Karpas-422 (cell line): ENCODE results near the gene RHOT1. TPM values are rescaled to one million over a fixed set of nuclear protein-coding genes. Genes with fewer than 3 reads are reported as not detected.
"Not testable (repeated sequence)": the region's sequence is repeated elsewhere in the genome, so short reads cannot be mapped to it uniquely, and the experiment has no call there.

Experiments
- DNase-seq: peaks from one replicate; pipeline ENCODE4 v3.0.0-alpha.2; 2015
- H2AFZ ChIP-seq: fragments of 200-600 bp; sonication (generic); 2 replicates; pipeline ENCODE4 v1.6.1; 2014; ENCODE audit warnings: antibody characterized with exemption, low read length, mixed read lengths
- H3K27ac ChIP-seq: fragments of 200-600 bp; sonication (generic); 2 replicates; pipeline ENCODE4 v1.5.1; 2014; ENCODE audit warnings: mild to moderate bottlenecking, low read length, moderate library complexity
- H3K27me3 ChIP-seq: fragments of 200-600 bp; sonication (generic); 2 replicates; pipeline ENCODE4 v1.6.1; 2014; ENCODE audit warnings: low read length, mixed read lengths
- H3K36me3 ChIP-seq: fragments of 200-600 bp; sonication (generic); 2 replicates; pipeline ENCODE4 v1.6.1; 2014; ENCODE audit warnings: low read length, mixed read lengths; ENCODE audit not compliant: insufficient read depth
- H3K4me1 ChIP-seq: fragments of 200-600 bp; sonication (generic); 2 replicates; pipeline ENCODE4 v1.6.1; 2014; ENCODE audit warnings: mild to moderate bottlenecking, low read length, mixed read lengths
- H3K4me2 ChIP-seq: fragments of 200-600 bp; sonication (generic); 2 replicates; pipeline ENCODE4 v1.6.1; 2014; ENCODE audit warnings: low read length, low read depth, mild to moderate bottlenecking; ENCODE audit not compliant: poor library complexity, severe bottlenecking
- H3K4me3 ChIP-seq: fragments of 200-600 bp; sonication (generic); 2 replicates; pipeline ENCODE4 v1.5.1; 2014; ENCODE audit warnings: mild to moderate bottlenecking, antibody characterized with exemption, low read length, mixed read lengths
- H3K79me2 ChIP-seq: fragments of 200-600 bp; sonication (generic); 2 replicates; pipeline ENCODE4 v1.6.1; 2014; ENCODE audit warnings: mild to moderate bottlenecking, low read length, mixed read lengths
- H3K9ac ChIP-seq: fragments of 200-600 bp; sonication (generic); 2 replicates; pipeline ENCODE4 v1.6.0; 2014; ENCODE audit warnings: low read length
- H3K9me2 ChIP-seq: fragments of 200-600 bp; sonication (generic), shearing (Covaris generic); replicated peaks from 2 replicates; pipeline ENCODE4 v1.6.0; 2014; ENCODE audit warnings: mild to moderate bottlenecking, low read length, moderate library complexity; ENCODE audit not compliant: insufficient read depth
- H3K9me3 ChIP-seq: fragments of 300-700, 200-600 bp; sonication (generic); 2 replicates; pipeline ENCODE4 v1.6.1; 2014; ENCODE audit warnings: low read length, mixed read lengths
- H4K20me1 ChIP-seq: fragments of 200-600 bp; sonication (generic); 2 replicates; pipeline ENCODE4 v1.6.1; 2014; ENCODE audit warnings: mild to moderate bottlenecking, antibody characterized with exemption, low read length, low read depth; ENCODE audit not compliant: insufficient read depth
- total RNA-seq: library from RNA; depleted of rRNA; stranded (reverse); fragments of >200 nt; shearing (Covaris generic); gene quantifications from 2 replicates; pipeline ENCODE4 v1.2.3, GENCODE V29; 2014; ENCODE audit warnings: low replicate concordance

Gene RHOT1
- total RNA-seq, 1 experiment from 2014 or later = 87.5 TPM

DNA sequence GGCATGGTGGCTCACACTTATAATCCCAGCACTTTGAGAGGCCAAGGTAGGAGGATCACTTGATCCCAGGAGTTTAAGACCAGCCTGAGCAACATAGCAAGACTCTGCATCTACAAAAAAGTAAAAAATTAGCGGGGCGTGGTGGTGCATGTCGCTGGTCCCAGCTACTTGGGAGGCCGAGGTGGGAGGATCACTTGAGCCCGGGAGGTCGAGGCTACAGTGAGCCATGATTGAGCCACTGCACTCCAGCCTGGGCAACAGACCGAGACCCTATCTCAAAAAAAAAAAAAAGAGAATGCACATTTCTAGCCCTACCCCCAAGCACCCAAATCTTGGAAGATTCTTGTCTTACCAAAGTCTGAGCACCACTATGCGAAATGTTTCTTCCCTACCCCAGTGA, 15.6 kb upstream of the RHOT1 start:
- peak overlapping the region; percentile 92 for H2AFZ ChIP-seq
- no peaks in the 10 kb centered on the region for H3K79me2 ChIP-seq
- H3K4me3 ChIP-seq = peak overlapping the region; percentile 79

GRCh38 chr17:32127158-32127897, 15.0 kb upstream of the RHOT1 start:
- H3K9ac ChIP-seq = peak overlapping the region; percentile 77
- H2AFZ ChIP-seq = peak overlapping the region; percentile 92
- H3K9me2 ChIP-seq = no peaks in the 10 kb centered on the region
- H3K27ac ChIP-seq = no peak overlapping the region
- H3K4me3 ChIP-seq = peak overlapping the region; percentile 79
- peak overlapping the region; percentile 73 for H3K4me2 ChIP-seq
- H3K27me3 ChIP-seq = no peaks in the 10 kb centered on the region
- H4K20me1 ChIP-seq = no peaks in the 10 kb centered on the region
- no peaks in the 10 kb centered on the region for H3K9me3 ChIP-seq
- peaks cover 26% of the 10 kb centered on the region for H3K4me1 ChIP-seq
- peak; percentile 88 for DNase-seq
- H3K36me3 ChIP-seq = no peaks in the 10 kb centered on the region
- no peaks in the 10 kb centered on the region for H3K79me2 ChIP-seq

More for the DNA sequence above, 15.6 kb upstream of the RHOT1 start:
- no peaks in the 10 kb centered on the region for H3K9me3 ChIP-seq
- H3K4me2 ChIP-seq = peak overlapping the region; percentile 73
- H3K27me3 ChIP-seq = no peaks in the 10 kb centered on the region
- no peak for DNase-seq
- no peaks in the 10 kb centered on the region for H3K36me3 ChIP-seq
- H3K9me2 ChIP-seq = no peaks in the 10 kb centered on the region
- no peak overlapping the region for H3K27ac ChIP-seq
- H4K20me1 ChIP-seq = no peaks in the 10 kb centered on the region
- peak overlapping the region; percentile 77 for H3K9ac ChIP-seq
- peaks cover 26% of the 10 kb centered on the region for H3K4me1 ChIP-seq

GRCh38 chr17:32128470-32128869, 13.8 kb upstream of the RHOT1 start:
- peak overlapping the region; percentile 77; the same call in 1 of the 2 replicates for H3K9ac ChIP-seq

DNA sequence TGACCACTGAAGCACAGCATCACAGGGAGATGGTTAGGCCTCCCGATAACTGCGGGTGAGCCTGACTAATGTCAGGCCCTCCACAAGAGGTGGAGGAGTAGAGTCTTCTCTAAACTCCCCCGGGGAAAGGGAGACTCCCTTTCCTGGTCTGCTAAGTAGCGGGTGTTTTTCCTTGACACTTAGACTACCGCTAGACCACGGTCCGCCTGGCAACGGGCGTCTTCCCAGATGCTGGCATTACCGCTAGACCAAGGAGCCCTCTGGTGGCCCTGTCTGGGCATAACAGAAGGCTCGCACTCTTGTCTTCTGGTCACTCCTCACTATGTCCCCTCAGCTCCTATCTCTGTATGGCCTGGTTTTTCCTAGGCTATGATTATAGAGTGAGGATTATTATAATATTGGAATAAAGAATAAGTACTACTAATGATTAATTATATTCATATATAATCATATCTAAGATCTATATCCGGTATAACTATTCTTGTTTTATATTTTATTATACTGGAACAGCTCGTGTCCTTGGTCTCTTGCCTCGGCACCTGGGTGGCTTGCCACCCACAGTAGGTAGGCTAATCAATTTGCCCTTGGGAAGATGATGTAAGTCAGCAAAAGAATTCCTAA, 6.7 kb upstream of the RHOT1 start:
- not testable (repeated sequence) for H3K9me3 ChIP-seq, DNase-seq, H2AFZ ChIP-seq, H3K4me2 ChIP-seq, H3K4me3 ChIP-seq, H3K36me3 ChIP-seq, H3K27ac ChIP-seq, H3K9me2 ChIP-seq, H3K9ac ChIP-seq, H3K27me3 ChIP-seq, H3K79me2 ChIP-seq, H4K20me1 ChIP-seq
- H3K4me1 ChIP-seq = peaks cover 10% of the 10 kb centered on the region

More at GRCh38 chr17:32128470-32128869, 13.8 kb upstream of the RHOT1 start:
- H2AFZ ChIP-seq, DNase-seq, H3K79me2 ChIP-seq, H3K27ac ChIP-seq, H3K36me3 ChIP-seq, H3K9me2 ChIP-seq, H3K9me3 ChIP-seq, H4K20me1 ChIP-seq, H3K27me3 ChIP-seq: not testable (repeated sequence)
- Histone ChIP-seq H3K4me1 (peaks cover 26% of the 10 kb centered on the region), H3K4me2 (peak overlapping the region; percentile 73), H3K4me3 (peak overlapping the region; percentile 79)

DNA sequence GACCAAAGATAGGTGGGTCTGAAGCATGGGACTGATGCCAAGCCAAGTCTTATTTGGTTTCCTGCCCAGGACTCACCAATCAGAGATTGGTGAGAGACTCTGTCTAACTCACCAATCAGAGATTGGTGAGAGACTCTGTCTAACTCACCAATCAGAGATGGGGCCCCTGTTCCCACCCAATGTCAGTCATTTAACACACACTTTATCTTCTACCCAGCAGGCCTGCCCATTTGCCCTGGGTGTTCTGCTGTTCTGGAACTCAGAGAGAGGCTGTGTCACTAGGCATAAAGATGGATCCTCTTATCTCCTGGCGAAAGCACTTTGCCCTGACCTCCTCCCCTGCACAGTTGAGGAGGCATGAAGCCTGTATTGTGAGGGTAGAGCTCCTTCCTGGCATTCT, 5.4 kb upstream of the RHOT1 start:
- Histone ChIP-seq H3K36me3 (no peaks in the 10 kb centered on the region), H3K4me2 (no peak overlapping the region), H3K9me3 (no peaks in the 10 kb centered on the region), H2AFZ (no peak overlapping the region), H3K9me2 (no peaks in the 10 kb centered on the region), H3K27me3 (no peaks in the 10 kb centered on the region), H3K27ac (no peak overlapping the region), H3K4me3 (no peak overlapping the region), H3K79me2 (no peaks in the 10 kb centered on the region), H4K20me1 (no peaks in the 10 kb centered on the region), H3K9ac (no peak overlapping the region), H3K4me1 (peaks cover 14% of the 10 kb centered on the region)
- peak; percentile 72 for DNase-seq

DNA sequence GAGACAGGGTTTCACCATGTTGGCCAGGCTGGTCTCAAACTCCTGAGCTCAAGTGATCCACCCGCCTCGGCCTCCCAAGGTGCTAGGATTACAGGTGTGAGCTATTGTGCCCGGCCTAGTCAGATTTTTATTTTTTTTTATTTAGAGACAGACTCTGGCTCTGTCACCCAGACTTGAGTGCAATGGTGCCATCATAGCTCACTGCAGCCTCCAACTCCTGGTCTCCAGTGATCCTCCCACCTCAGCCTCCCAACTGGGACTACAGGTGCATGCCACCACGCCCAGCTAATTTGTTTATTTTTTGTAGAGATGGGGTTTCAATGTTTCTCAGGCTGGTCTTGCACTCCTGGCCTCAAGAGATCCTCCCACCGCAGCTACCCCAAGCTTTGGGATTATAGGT, 2.8 kb upstream of the RHOT1 start:
- not testable (repeated sequence) for H3K27me3 ChIP-seq, DNase-seq, H4K20me1 ChIP-seq, H3K4me3 ChIP-seq, H3K4me2 ChIP-seq, H3K9ac ChIP-seq, H3K9me2 ChIP-seq, H3K9me3 ChIP-seq, H2AFZ ChIP-seq, H3K27ac ChIP-seq, H3K36me3 ChIP-seq
- Histone ChIP-seq H3K4me1 (peaks cover 22% of the 10 kb centered on the region), H3K79me2 (peaks cover 21% of the 10 kb centered on the region)

GRCh38 chr17:32141258-32141657, 1.0 kb upstream of the RHOT1 start:
- H4K20me1 ChIP-seq = no peaks in the 10 kb centered on the region
- peak overlapping the region; percentile 76 for H3K9ac ChIP-seq
- no peaks in the 10 kb centered on the region for H3K9me2 ChIP-seq
- H3K36me3 ChIP-seq = peaks cover 4% of the 10 kb centered on the region
- DNase-seq = peak; percentile 59
- no peaks in the 10 kb centered on the region for H3K9me3 ChIP-seq
- H3K27ac ChIP-seq = peak overlapping the region; percentile 56
- H3K4me3 ChIP-seq = peak overlapping the region; percentile 77
- H3K27me3 ChIP-seq = no peaks in the 10 kb centered on the region
- peak overlapping the region; percentile 38 for H2AFZ ChIP-seq
- H3K4me1 ChIP-seq = peaks cover 22% of the 10 kb centered on the region
- H3K4me2 ChIP-seq = peak overlapping the region; percentile 79
- peaks cover 37% of the 10 kb centered on the region for H3K79me2 ChIP-seq

DNA sequence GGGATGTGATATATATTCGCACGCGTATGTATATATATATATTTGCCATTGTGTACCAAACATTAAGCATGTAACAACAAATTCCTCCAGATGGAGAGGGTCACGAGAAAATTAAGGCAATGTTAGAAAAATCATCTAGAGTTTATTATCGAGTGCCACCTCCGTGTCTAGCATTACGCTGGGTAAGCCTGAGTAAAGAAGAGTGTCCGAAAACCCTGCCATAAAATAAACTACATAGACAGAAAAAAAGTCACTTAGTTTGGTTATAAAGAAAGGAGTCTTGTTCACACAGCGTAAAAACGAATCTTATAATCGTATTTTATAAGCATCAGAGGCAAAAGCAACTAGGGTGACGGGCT, 644 bp upstream of the RHOT1 start:
- H3K27me3 ChIP-seq = no peaks in the 10 kb centered on the region
- H3K4me1 ChIP-seq = peaks cover 19% of the 10 kb centered on the region
- no peak for DNase-seq
- H3K27ac ChIP-seq = peak overlapping the region; percentile 56
- peak overlapping the region; percentile 76 for H3K9ac ChIP-seq
- H3K79me2 ChIP-seq = peaks cover 37% of the 10 kb centered on the region
- no peaks in the 10 kb centered on the region for H3K9me2 ChIP-seq
- no peaks in the 10 kb centered on the region for H4K20me1 ChIP-seq
- no peaks in the 10 kb centered on the region for H3K9me3 ChIP-seq
- H3K4me3 ChIP-seq = peak overlapping the region; percentile 77
- peak overlapping the region; percentile 79 for H3K4me2 ChIP-seq
- peaks cover 4% of the 10 kb centered on the region for H3K36me3 ChIP-seq
- H2AFZ ChIP-seq = peak overlapping the region; percentile 38
